ENCODE measurements around the gene HBA2. TPM values are rescaled to one million over a fixed set of nuclear protein-coding genes. Genes with fewer than 3 reads are reported as not detected.

The HBA2 gene
- total RNA-seq, 6 donors from 2014 or later = 40.1 to 1,032 (median 301) TPM

- Histone ChIP-seq H3K9me3 (no peaks in the 10 kb centered on the region), H3K36me3 (no peaks in the 10 kb centered on the region), H3K4me3 (no peak overlapping the region), H3K4me1 (peaks cover 15 to 32% (median 18%) of the 10 kb centered on the region in 4 donors), H3K27me3 (peaks cover 0 to 51% (median 19%) of the 10 kb centered on the region in 4 donors), H3K27ac (no peak overlapping the region)
- TF ChIP-seq CTCF (IDR thresholded peaks at IDR 0.05) (no peak), POLR2AphosphoS5 (IDR thresholded peaks at IDR 0.05) (no peak), POLR2A (IDR thresholded peaks at IDR 0.05) (no peak), EP300 (IDR thresholded peaks at IDR 0.05) (no peak)
- ATAC-seq (ENCODE audit: low FRiP score in 2 of 2) (no peak), DNase-seq (no peak)
- 85 to 89% methylated on average over 11 of the region's 11 CpGs for WGBS, 2 donors
Observed at GRCh38 chr16:178668-179015, 6.0 kb downstream of the HBA2 start.

GRCh38 chr16:179211-180092, 6.8 kb downstream of the HBA2 start:
- H3K4me3 ChIP-seq = no peak overlapping the region
- H3K9me3 ChIP-seq = no peaks in the 10 kb centered on the region
- WGBS, 2 donors = 72 to 84% methylated on average over 17 of the region's 17 CpGs
- H3K4me1 ChIP-seq = peaks cover 15 to 32% (median 18%) of the 10 kb centered on the region in 4 donors
- H3K27ac ChIP-seq = no peak overlapping the region
- no peak for DNase-seq
- no peak for ATAC-seq (ENCODE audit: low FRiP score in 2 of 2)
- TF ChIP-seq EP300 (IDR thresholded peaks at IDR 0.05) = no peak
- TF ChIP-seq POLR2AphosphoS5 (IDR thresholded peaks at IDR 0.05) = no peak
- TF ChIP-seq CTCF (IDR thresholded peaks at IDR 0.05) = no peak
- TF ChIP-seq POLR2A (IDR thresholded peaks at IDR 0.05) = no peak
- H3K36me3 ChIP-seq = no peaks in the 10 kb centered on the region
- peaks cover 0 to 50% (median 19%) of the 10 kb centered on the region in 4 donors for H3K27me3 ChIP-seq

GRCh38 chr16:180101-180675, 7.5 kb downstream of the HBA2 start, which contains the start of gene HBQ1:
Gene HBQ1 (plus strand): TSS chr16:180459. CDS start chr16:180487, 28 bp downstream.
- Histone ChIP-seq H3K4me3 (peak within 1 kb of the TSS; percentile 8 to 41 (median 28)), H3K9me3 (no peaks in the 10 kb centered on the region), H3K27ac (no peak within 1 kb of the TSS), H3K4me1 (peaks cover 15 to 32% (median 18%) of the 10 kb centered on the region in 4 donors), H3K27me3 (peaks cover 0 to 45% (median 19%) of the 10 kb centered on the region in 4 donors), H3K36me3 (no peaks in the 10 kb centered on the region)
- WGBS, 2 donors = 22 to 24% methylated on average over 12 to 18 of the region's 59 CpGs
- ATAC-seq (ENCODE audit: low FRiP score in 2 of 2) (peak in 1 of 2 donors; percentile 46), DNase-seq (peak in 1 of 2 donors; percentile 89)
- no peak for TF ChIP-seq POLR2A (IDR thresholded peaks at IDR 0.05)
- TF ChIP-seq EP300 (IDR thresholded peaks at IDR 0.05) = no peak
- TF ChIP-seq CTCF (IDR thresholded peaks at IDR 0.05) = peak in 4 of 6 experiments; percentile 31 to 50 (median 45)

- ATAC-seq (ENCODE audit: low FRiP score in 2 of 2) = peak; percentile 37 to 89
Observed at GRCh38 chr16:180681-181564, 8.2 kb downstream of the HBA2 start.

More at GRCh38 chr16:180681-181564, 8.2 kb downstream of the HBA2 start:
- Histone ChIP-seq H3K9me3 (no peaks in the 10 kb centered on the region), H3K36me3 (no peaks in the 10 kb centered on the region), H3K27me3 (peaks cover 0 to 40% (median 19%) of the 10 kb centered on the region in 4 donors), H3K27ac (no peak overlapping the region), H3K4me3 (peak overlapping the region; percentile 8 to 41 (median 28)), H3K4me1 (peaks cover 15 to 29% (median 18%) of the 10 kb centered on the region in 4 donors)
- 2% methylated on average over 13 of the region's 89 CpGs; no CpG with 5 or more reads in 1 of the 2 donors for WGBS, 2 donors
- TF ChIP-seq POLR2AphosphoS5 (IDR thresholded peaks at IDR 0.05) = peak in 1 of 2 donors; percentile 17
- TF ChIP-seq CTCF (IDR thresholded peaks at IDR 0.05) = no peak
- peak in 1 of 4 donors; percentile 36 for TF ChIP-seq POLR2A (IDR thresholded peaks at IDR 0.05)
- DNase-seq = peak; percentile 74 to 97

All from upper lobe of left lung (tissue), 6 donors.